GM19463 (cell line): Measurements from ENCODE around the gene GTF3C4.

Experiments
- ATAC-seq: cut with Tn5 transposase; IDR thresholded peaks from one replicate; pipeline ENCODE4 v1.9.1; 2021; ENCODE audit warnings: mild to moderate bottlenecking, moderate library complexity; ENCODE audit not compliant: unreplicated experiment

The GTF3C4 gene

DNA sequence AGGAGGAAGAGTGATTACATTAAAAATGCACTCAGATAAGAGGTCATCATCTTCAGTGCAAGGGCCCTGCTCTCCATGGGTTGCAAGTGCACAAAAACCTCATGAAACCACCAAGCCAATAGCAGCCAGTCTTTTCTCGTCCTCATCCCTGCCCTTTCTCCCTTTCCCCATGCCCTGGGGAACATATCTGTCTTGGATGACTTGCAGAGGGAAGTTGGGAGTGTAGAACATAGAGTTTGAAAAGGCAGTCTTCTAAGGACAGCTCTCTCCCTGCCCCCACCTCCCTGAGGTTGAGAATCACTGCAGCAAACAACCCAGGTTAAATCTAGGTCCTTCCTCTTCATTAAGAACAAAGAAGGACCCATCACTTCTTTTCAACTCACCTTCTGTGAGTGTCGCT lies 22.5 kb upstream of the GTF3C4 start:
- no peak for ATAC-seq

DNA sequence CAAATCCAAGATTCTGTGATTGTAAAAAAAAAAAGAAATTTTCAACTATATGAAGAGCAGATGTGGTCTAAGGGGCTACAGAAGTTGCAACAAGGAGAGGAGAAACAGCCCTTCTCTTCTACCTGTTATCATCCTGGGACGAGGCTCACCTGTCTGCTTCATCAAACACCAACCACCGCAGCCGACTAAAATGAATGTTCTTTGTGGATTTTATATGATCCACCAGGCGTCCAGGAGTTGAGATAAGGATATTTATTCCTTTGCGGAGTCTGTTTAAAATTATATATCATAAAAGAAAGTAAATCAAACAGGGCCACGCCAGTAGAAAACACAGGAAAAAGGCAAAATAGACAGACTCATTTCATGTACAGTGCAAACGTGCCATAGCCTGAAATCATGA lies 22.0 kb upstream of the GTF3C4 start:
- no peak for ATAC-seq

DNA sequence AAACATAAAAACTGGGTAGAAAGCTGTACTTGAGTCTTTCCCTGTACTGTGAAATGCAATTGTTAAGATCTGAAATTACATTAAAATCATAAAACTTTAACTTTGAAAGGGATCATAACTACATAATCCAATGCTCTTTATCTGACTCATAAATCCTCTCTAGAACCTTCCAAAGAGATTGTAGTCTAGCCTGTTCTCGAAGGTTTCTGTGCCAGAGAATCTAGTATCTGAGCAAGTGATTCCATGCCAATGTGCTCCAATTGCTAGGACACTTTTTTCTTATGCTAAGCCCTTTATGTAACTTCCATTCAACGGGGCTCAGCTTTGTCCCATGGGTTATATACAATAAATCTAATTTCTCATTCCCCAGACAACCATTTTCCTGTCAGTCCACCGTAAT lies 21.6 kb upstream of the GTF3C4 start:
- no peak for ATAC-seq

DNA sequence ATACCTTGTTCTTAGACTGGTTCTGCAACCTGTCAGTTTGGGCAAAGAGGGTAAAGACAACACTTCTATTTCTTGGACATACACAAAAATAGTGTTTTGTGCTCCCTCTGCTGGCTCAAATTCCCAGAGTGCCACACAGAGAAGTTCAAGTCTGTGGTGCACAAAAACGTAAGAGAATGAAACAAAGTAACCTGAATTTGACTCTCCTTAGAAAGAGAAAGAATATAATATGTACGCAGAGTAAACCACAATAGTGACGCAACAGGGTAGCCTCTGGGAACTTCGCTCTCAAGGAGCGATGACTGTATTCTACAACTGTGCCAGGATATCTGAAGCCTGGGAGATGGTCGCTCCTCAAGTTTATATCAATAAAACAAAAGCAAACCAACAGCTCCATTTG lies 19.0 kb upstream of the GTF3C4 start:
- no peak for ATAC-seq

DNA sequence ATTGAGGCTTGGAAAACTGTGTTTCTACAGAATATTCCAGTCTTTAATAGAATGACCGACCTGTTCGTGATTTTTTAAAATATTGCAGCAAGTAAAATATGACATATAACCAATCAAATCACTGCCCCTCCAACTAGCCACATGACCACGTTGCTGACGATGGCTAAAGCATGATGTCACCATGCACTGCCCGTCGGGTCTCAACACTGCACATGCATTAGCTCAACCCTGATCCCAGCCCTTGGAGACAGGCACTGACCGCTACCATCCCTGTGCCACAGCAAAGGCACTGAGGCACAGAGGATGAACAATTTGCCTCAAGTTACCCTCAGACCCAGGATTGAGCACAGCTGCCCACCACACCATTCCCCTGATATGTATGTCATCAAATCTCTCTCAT lies 14.0 kb upstream of the GTF3C4 start:
- no peak for ATAC-seq

DNA sequence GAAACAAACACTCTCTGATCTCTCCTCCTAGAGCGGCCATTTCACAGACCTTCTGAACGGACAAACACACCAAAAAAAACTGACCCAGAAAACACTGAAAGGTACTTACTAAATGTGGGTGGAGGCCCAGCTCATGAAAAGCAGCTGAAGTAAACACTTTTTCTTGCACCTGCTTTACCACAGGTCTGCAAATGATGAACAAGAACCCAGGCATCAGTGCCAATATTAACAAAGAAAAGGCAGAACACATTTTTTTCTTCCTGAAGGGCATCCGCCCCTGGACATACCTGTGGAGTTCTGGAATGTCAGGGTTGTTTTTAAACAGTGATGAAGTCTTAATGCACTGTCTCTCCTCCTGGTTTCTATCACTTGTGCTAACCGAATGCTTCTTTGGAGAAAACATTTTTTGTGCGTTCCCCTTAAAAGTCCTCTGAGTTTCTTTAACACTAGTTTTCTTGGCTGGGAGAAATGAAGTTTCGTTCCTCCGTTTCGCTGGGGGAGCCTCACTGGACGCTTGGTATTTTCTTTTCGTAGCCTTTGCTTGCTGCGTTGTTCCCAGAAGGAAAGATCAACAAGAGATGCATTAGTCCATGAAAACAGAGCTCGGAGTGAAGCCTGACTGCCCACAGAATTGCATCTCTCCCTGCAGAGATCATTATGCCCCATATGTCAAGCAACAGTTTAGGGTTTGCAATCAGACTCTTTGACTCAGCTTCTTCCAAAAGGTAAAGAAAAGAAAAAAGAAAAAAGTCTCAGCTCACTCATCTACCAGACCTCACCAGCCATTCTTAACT lies 7.9 kb upstream of the GTF3C4 start:
- no peak for ATAC-seq

DNA sequence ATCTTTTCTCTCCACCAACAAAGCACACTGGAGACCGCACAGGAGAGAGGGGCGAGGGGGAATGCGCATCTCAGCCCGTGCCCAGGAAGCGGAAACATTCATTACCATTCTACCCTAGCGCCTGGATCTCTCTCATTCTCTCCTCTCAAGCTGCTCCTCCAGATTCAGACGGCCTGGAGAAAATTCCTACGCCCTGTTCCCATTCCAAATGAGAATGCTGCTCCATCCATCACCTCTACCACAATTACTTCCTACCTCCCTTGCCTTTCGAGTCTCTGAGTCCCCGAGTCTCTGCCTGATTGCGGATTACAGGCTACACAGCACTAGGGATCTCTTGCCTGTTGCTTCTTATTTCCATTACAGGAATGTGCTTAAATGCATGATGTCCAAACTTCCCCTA lies 7.1 kb upstream of the GTF3C4 start:
- no peak for ATAC-seq

DNA sequence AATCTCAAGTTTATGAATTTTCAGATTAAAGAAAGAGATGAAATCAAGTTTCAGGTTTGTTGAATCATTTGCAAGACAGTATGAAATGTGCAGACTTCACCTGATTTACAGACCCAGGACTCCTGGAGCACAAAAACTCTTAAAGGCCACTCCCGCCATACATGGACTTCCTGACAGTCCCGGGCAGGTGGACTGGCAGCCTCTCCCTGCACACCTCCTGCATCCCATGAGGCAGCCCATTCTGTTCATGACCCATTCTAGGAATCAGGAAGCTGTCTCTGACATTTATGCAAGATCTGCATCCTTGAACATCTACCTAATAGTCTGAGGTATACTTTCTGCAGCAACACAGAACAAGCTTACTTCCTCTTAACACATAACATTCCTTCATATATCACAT lies 6.4 kb upstream of the GTF3C4 start:
- ATAC-seq: no peak

DNA sequence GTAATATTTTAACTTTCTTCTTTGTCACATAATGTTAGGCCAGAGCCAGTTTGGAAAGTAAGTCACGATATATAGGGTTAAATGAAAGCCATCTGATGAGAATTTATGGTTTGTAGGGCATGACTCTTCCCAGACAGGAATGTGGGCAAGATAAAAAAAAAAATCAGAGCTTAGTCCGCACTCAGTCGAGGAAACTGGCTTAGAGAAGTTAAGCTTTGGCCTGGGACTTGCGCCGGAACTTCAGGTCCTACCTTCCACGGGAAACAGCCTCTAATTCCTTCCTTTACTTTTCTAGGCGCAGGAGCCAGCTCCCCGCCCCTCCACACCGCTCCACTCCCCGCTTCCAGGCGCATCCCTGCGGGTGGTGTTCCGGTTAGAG lies 956 bp upstream of the GTF3C4 start:
- ATAC-seq: no peak

DNA sequence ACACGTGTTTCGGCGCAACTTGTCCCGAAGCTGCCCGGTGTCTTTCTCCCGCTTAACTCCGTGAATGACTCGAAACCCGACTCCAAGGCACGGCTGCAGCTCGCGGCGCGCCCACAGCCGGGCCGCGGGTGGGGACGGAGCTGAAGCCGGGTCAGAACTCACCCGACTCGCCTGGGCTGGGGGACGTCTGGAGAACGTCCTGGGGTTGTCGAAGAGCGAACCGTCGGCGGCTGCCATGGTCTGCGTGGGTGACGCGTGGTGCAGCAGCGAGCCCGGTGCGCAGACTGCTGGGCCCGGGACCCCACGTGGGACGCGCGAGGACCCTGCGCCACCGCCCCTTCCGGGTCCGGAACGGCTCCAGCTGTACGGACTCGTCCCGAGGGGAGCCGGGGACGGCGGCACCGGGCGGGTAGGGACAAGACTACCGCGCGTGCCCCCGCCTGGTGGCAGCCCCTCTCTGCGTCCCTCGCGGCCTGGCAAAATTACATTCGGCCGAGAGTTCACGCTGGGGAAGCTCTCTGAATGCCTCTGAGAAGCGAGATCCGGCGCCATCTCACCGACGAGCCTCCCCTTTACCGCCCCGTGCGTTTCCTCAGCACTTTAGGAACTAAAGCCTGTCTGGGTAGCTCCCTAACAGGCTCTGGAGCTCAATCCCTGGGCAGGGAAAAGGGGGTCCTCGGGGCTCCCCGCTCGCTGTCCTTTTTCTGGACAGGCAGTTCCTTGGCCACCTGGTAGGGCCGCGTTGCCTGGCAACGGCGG lies 387 bp upstream of the GTF3C4 start, which contains the start of gene DDX31:
Gene DDX31 (minus strand): TSS at position 286 of the 759 bp plus-strand sequence. CDS start 49 bp downstream, at position 237.
- ATAC-seq: peak; percentile 76

DNA sequence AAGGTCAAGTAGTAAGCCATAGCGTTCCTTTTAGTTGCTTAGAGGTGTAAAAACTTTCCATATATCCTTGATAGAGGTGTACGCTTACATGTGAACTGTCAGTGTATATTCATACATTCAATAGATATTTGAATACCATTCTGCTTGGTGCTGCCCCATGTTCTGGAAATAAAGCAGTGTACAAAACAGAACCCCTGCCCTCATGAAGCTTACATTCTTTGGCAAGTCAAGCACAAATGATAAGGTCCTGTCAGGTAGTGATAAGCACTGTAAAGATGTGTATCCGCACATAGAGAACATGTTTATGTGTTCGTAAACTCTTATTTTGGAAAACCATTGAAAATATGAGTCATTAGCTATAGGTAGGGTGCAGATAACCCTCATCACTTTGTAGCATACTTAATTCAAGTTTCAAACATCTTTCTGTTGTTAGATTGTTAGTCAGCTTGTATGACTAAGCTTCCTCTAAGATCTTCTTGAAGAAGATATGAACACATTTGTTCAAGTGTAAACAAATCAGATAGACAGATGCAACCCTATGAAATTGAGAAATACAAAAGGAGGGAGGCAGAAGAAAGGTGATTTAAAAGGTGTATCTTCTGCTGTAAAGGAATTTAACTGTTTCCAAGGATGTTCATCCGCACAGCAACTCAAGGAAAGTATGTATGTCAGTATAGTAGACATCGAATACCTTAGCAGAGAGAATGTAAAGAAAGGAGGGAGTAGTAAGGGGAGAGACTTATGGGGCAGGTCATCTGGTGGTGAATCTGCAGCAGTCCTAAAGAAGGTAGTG lies 1.6 kb downstream of the GTF3C4 start:
- no peak for ATAC-seq

DNA sequence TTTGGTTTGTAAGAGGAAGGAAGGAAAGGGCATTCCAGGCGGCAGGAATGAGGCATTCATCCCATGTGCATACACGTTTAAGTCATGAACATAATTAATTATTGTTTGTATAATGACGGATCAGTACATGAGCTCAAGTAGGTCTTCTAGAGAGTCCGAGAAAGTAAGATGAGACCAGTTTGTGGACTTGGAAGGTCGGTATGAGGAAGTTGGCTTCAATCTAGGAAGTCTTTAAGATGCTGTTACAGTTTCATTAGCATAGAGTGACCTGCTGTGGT lies 2.1 kb downstream of the GTF3C4 start:
- ATAC-seq: no peak

DNA sequence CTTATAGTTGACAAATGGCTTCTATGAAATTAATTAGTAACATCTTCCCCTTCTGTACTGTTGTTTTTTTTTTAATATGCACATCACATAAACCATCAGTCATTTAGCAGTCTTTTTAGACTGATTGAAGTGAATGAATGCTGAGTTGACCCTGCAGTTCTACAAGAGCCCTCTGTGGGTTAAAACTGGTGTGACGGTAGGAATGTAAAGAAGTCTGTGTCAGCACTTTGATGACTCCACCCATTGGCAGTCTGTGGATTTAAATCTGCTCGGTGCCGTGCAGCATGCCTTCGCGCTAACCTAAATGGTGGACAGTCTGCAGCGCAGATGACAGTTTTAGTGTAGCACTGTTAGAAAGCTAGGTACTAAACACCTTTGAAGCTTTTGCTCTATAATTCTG lies 3.1 kb downstream of the GTF3C4 start:
- ATAC-seq: no peak

DNA sequence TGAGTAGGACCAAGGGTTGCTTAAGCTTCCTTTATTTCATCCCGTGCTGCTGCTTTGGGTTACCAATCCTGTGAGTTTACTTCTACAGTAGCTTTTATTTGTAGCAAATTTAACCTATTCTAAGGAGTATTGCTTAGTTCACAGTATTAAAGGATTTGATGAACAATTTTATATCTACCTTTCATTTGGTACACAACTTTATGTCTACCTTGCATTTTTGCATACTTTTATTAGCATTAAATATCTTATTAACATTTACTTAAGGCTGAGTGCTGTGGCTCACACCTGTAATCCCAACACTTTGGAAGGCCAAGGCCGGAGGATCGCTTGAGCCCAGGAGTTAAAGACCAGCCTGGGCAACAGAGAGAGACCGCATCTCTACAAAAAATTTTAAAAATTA lies 4.2 kb downstream of the GTF3C4 start:
- no peak for ATAC-seq

DNA sequence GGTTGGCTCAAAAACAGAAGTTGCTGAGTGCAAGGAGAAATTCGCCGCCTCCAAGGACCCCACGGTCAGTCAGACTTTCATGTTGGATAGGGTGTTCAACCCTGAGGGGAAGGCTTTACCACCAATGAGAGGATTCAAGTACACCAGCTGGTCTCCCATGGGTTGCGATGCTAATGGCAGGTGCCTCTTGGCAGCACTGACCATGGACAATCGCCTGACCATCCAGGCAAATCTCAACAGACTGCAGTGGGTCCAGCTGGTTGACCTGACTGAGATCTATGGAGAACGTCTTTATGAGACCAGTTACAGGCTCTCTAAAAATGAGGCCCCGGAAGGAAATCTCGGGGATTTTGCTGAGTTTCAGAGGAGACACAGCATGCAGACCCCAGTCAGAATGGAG lies 7.7 kb downstream of the GTF3C4 start:
- ATAC-seq: no peak

DNA sequence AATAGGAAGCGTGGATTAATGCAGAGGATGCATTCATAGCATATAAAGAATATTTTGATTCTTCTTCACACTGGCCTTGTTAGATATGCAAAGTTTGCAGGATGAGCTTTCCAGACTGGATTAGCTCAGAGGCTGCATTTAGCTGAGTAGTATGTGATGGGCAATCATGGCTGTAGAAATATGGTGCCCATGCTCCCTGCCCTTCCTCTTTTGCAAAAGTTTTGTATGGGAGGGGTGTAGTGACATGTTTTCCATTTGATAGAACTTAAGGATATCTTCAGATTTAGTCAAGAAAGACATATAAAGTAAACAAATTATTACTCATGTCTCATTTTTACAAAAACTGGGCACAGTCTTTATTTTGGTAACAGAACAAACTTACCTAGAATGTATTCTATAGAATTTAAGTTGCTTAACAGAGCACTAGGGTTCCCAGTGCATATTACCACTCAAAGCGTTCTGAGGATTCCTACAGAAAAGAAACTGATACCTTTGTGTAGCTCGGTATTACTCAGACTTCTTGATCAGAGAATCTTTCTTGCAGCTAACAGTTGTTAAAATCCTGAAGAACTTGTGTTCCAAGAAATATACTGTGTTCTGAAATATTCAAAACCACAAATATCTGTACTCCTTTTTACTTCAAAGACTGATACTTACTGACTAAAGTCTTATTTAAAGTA lies 9.8 kb downstream of the GTF3C4 start:
- no peak for ATAC-seq

DNA sequence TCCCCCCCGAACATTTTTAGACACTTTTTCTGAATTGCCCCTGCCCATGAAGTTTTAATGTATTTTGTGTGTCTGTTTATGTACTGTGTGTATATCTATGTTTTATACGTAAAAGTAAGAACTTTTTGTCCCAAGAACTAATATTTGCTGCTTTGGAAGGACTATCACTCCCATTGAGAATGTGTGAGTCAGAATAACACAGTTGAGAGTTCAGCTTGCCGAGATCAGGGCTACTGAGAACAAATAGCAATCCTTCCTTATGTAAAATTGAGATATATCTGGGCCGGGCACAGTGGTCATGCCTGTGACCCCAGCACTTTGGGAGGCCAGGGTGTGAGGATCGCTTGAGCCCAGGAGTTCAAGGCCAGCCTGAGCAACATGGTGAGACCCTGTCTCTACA lies 11.3 kb downstream of the GTF3C4 start:
- no peak for ATAC-seq

DNA sequence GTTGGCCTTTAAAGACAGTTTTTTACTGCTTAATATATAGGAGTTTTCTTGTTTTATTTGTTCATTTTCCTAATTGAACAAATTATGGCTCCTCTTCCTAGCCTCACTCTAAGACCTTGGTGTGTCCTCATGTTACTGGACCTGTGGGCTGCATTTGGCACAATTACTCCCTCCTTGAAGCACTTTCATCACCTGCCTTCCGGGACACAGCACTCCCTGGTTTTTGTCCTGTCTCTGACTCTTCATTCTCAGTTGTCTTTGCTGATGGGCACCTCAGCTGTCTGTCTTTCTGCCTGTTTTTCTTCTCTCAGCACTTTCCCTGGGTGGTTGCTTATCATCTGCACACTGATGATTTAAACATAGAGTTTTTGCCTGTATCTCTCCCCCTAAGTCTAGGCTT lies 13.6 kb downstream of the GTF3C4 start:
- ATAC-seq: no peak

DNA sequence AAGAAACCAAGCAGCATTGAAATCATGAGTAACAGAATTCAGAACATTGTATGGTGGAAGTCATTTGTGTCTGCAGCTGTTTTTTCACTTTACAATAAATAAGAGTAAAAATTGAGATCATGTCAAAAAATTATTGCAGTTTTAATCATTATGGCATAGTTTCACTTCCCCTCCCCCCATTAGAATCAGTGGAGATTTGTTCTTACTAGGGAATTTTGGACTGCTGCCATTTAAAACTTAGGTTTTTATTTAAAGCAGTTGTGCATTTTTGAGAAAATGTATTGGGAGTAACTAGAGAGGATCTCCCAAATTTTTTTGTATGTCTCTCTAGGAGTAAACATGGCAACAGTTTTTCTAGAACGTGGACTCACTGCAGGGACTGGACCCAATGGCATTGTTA lies 20.4 kb downstream of the GTF3C4 start:
- no peak for ATAC-seq

DNA sequence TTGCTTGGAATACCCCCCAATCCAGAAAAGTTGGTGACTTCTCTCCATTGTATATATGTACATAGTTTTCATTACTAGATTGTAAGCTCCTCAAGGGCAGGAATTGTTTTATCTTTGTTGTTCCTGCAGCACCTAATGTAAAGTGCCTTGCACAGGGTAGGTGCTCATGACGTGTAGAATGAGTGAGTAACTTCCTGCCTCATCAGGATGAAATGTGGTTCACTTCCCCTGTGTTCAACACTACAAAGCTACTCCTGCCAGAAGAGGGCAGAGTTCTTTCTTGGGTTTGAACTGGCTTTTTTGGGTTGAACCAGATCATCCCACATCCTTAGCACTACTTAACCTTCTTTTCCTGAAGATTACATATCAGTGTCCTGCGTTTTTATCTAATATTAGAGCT lies 23.9 kb downstream of the GTF3C4 start:
- no peak for ATAC-seq

DNA sequence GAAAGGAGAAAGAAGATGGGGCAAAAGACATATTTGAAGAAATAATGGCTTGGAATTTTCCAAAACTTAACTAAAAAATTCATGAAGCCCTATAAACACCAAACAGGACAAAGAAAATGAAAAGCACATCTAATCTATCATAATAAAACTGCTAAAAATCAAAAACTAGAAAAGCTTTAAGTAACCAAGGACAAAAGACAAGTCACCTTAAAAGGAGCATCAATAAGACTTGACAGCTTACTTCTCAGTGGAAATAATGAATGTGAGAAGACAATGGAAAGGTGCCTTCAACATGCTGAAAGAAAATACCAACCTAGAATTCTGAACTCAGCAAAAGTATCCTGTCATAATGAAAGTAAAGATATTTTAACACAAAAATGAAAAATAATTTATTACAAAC lies 27.0 kb downstream of the GTF3C4 start:
- ATAC-seq: no peak
